B cell (primary cell): Measurements from ENCODE around the gene FBXW5. TPM values are rescaled to one million over a fixed set of nuclear protein-coding genes. Genes with fewer than 3 reads are reported as not detected.

Experiments used
- ATAC-seq: fragments of 200-7000 bp; cut with Tn5 transposase; one replicate; pipeline ENCODE4 v1.10.0; 2021; ENCODE audit warnings: low read depth, mild to moderate bottlenecking, moderate number of reproducible peaks, moderate library complexity
- CTCF ChIA-PET: fragments of 350-600 bp; sonication (Branson Sonifier 250); formaldehyde crosslinking; loops from one replicate; lab custom pipeline; 2021; ENCODE audit warnings: antibody characterized with exemption, inconsistent platforms; lab: Charles Lee
- POLR2A ChIA-PET: fragments of 350-600 bp; sonication (Branson Sonifier 250); formaldehyde crosslinking; loops from one replicate; lab custom pipeline; 2021; ENCODE audit warnings: antibody characterized with exemption; lab: Charles Lee
- DNase-seq: peaks from one replicate; pipeline ENCODE4 v3.0.0; 2013
- H2AFZ ChIP-seq: 2 replicates; pipeline ENCODE4 v1.6.1; 2012; ENCODE audit warnings: mild to moderate bottlenecking, low read depth, low read length; ENCODE audit not compliant: insufficient read depth, poor library complexity, severe bottlenecking
- H3K27ac ChIP-seq, 2 donors: 1 replicate in 1 of 2; 2 replicates in 1 of 2; pipeline ENCODE4 v1.5.1; 2012 to 2013; ENCODE audit warnings: low read length in 2 of 2, mild to moderate bottlenecking in 2 of 2, moderate library complexity in 1 of 2
- H3K27me3 ChIP-seq, 4 experiments: fragments of 200-600 bp in 1 of 4; sonication (generic) in 1 of 4; replicated peaks in 1 of 4; 1 replicate in 2 of 4; 2 replicates in 2 of 4; pipeline versions ENCODE4 v1.6.1 to v1.7.0; 2013 to 2016; ENCODE audit warnings: low read length in 3 of 4, mild to moderate bottlenecking in 2 of 4, mixed read lengths in 1 of 4, moderate library complexity in 1 of 4; ENCODE audit not compliant: insufficient read depth in 4 of 4, control insufficient read depth in 3 of 4; ENCODE audit errors: control extremely low read depth in 1 of 4
- H3K36me3 ChIP-seq, 2 experiments: replicated peaks in 1 of 2; 1 replicate in 1 of 2; 2 replicates in 1 of 2; pipeline versions ENCODE4 v1.6.1 to v1.7.1; 2013; ENCODE audit warnings: low read length in 1 of 2; ENCODE audit not compliant: insufficient read depth in 2 of 2, control insufficient read depth in 1 of 2; ENCODE audit errors: control extremely low read depth in 1 of 2, extremely low read depth in 1 of 2
- H3K4me1 ChIP-seq, 2 donors: fragments of 200-600 bp in 1 of 2; sonication (generic) in 1 of 2; 1 replicate in 1 of 2; 2 replicates in 1 of 2; pipeline versions ENCODE4 v1.5.1 to v1.6.1; 2013 to 2017; ENCODE audit warnings: low read length in 2 of 2; ENCODE audit not compliant: control insufficient read depth in 2 of 2, insufficient read depth in 2 of 2
- H3K4me2 ChIP-seq: replicated peaks from 2 replicates; pipeline ENCODE3; 2012; ENCODE audit warnings: mild to moderate bottlenecking, low read depth, low read length; ENCODE audit not compliant: poor library complexity, severe bottlenecking
- H3K4me3 ChIP-seq, 5 experiments: fragments of 200-600 bp in 1 of 5; sonication (generic) in 1 of 5; 1 replicate in 3 of 5; 2 replicates in 2 of 5; pipeline versions ENCODE4 v1.5.1 to v1.7.0; 2011 to 2016; ENCODE audit warnings: low read length in 4 of 5, mild to moderate bottlenecking in 4 of 5, low read depth in 2 of 5, control low read depth in 1 of 5, moderate library complexity in 1 of 5; ENCODE audit not compliant: insufficient read depth in 1 of 5; ENCODE audit errors: control extremely low read depth in 1 of 5, extremely low read depth in 1 of 5
- H3K79me2 ChIP-seq: fragments of 200-600 bp; sonication (generic); one replicate; pipeline ENCODE4 v1.6.0; 2016; ENCODE audit warnings: low read length; ENCODE audit not compliant: control insufficient read depth, insufficient read depth
- H3K9ac ChIP-seq: fragments of 200-600 bp; sonication (generic); 2 replicates; pipeline ENCODE4 v1.6.1; 2017; ENCODE audit warnings: mild to moderate bottlenecking, low read length, moderate library complexity
- H3K9me3 ChIP-seq, 3 donors: one replicate each; pipeline versions ENCODE4 v1.6.1 to v1.7.1; 2013; ENCODE audit warnings: low read length in 2 of 3; ENCODE audit not compliant: control insufficient read depth in 2 of 3, insufficient read depth in 1 of 3; ENCODE audit errors: control extremely low read depth in 1 of 3
- H4K20me1 ChIP-seq: 2 replicates; pipeline ENCODE4 v1.6.0; 2012; ENCODE audit warnings: mild to moderate bottlenecking, low read length; ENCODE audit not compliant: insufficient read depth, control insufficient read depth, poor library complexity, severe bottlenecking
- H3K27ac Mint-ChIP-seq: one replicate; pipeline ENCODE4 v1.8.0; 2021; ENCODE audit warnings: mixed read lengths
- H3K27me3 Mint-ChIP-seq: one replicate; pipeline ENCODE4 v1.8.0; 2021; ENCODE audit warnings: mixed read lengths
- H3K4me1 Mint-ChIP-seq: one replicate; pipeline ENCODE4 v1.8.0; 2021; ENCODE audit warnings: mixed read lengths
- H3K4me3 Mint-ChIP-seq: one replicate; pipeline ENCODE4 v1.8.0; 2021; ENCODE audit warnings: mixed read lengths
- H3K9me3 Mint-ChIP-seq: one replicate; pipeline ENCODE4 v1.8.0; 2022; ENCODE audit warnings: mixed read lengths; ENCODE audit not compliant: insufficient read depth
- CTCF ChIP-seq: fragments of 200-600 bp; IDR thresholded peaks from one replicate; pipeline ENCODE4 v1.8.0; 2022; ENCODE audit warnings: antibody characterized with exemption, mild to moderate bottlenecking
- EZH2 ChIP-seq: IDR thresholded peaks from 2 replicates; pipeline ENCODE4 v1.6.1; 2012; ENCODE audit warnings: borderline replicate concordance, low read depth, mild to moderate bottlenecking, moderate library complexity, low read length; ENCODE audit not compliant: insufficient read depth, poor library complexity, severe bottlenecking
- WGBS: methylation state at CpG from one replicate; pipeline ENCODE4 v1.1.5; 2013; ENCODE audit warnings: missing lambda C conversion rate; ENCODE audit not compliant: insufficient coverage; 5-methylcytosine and 5-hydroxymethylcytosine counted together
- intact Hi-C: fragments of 100-400 bp; cut with micrococcal nuclease; formaldehyde crosslinking; loops from one replicate; pipeline ENCODE4 v1.10.0; 2022
- polyA plus RNA-seq: library from polyadenylated mRNA; depleted of rRNA; stranded (reverse); fragments of >200 nt; gene quantifications from 2 replicates; pipeline ENCODE4 v1.2.3, GENCODE V29; 2012
- total RNA-seq, 2 donors: library from RNA; stranded (reverse); fragments of 120-200 nt in 1 of 2; gene quantifications; 1 replicate in 1 of 2; 2 replicates in 1 of 2; pipeline versions ENCODE4 v1.2.3 to v1.2.4, GENCODE V29; 2013 to 2022

FBXW5 gene
- total and polyA plus RNA-seq, 2 donors (not counting 1 experiment from before 2014, with no cell fraction given) = 99.6 to 195 TPM

- no peak overlapping the region for H3K9ac ChIP-seq
- H3K9me3 ChIP-seq = no peaks in the 10 kb centered on the region
- ChIA-PET POLR2A (interaction anchor here (1.0 to 1.3 kb wide), 2 partner anchors 53 to 88 kb away, joined by 4 to 6 read pairs; no protein-coding TSS in a partner anchor), CTCF (interaction anchor here (0.8 to 2.7 kb wide), 13 partner anchors 8 to 476 kb away, joined by 3 to 39 read pairs (median 5); partner anchors contain the start of genes AJM1, EXD3, FUT7 and NOXA1)
- 91% methylated on average over 19 of the region's 26 CpGs for WGBS
- Mint-ChIP-seq H3K27ac (no peak overlapping the region), H3K4me1 (peaks cover 12% of the 10 kb centered on the region), H3K9me3 (no peaks in the 10 kb centered on the region), H3K27me3 (no peaks in the 10 kb centered on the region), H3K4me3 (no peak overlapping the region)
- peaks cover 18% of the 10 kb centered on the region for H4K20me1 ChIP-seq
- intact Hi-C loops = no loop called here
- TF ChIP-seq EZH2 (no peak), CTCF (no peak)
- peaks cover 18% of the 10 kb centered on the region for H3K79me2 ChIP-seq
- H3K36me3 ChIP-seq = peaks cover 0 to 9% of the 10 kb centered on the region in 2 experiments
- H3K27me3 ChIP-seq = no peaks in the 10 kb centered on the region
- H3K4me2 ChIP-seq = no peak overlapping the region
- no peak overlapping the region for H3K27ac ChIP-seq
- H3K4me1 ChIP-seq = peaks cover 16 to 30% of the 10 kb centered on the region in 2 donors
- ATAC-seq (no peak), DNase-seq (no peak)
- H2AFZ ChIP-seq = no peak overlapping the region
- H3K4me3 ChIP-seq = no peak overlapping the region
Observed at GRCh38 chr9:136947028-136947891, 2.7 kb upstream of the FBXW5 start.
